A549 (cell line): ENCODE results near the gene C10orf105. TPM values are rescaled to one million over a fixed set of nuclear protein-coding genes. Genes with fewer than 3 reads are reported as not detected.

Experiments
- ATAC-seq, 2 experiments: fragments of 200-7000 bp in 1 of 2; fragments of >200 bp in 1 of 2; cut with Nextera tagmentation in 1 of 2; cut with Tn5 transposase in 1 of 2; 3 replicates each; pipeline versions ENCODE4 v1.8.0 to v1.9.1; 2018 to 2020; ENCODE audit warnings: mild to moderate bottlenecking in 1 of 2, moderate library complexity in 1 of 2
- CTCF ChIA-PET: fragments of 300-600 bp; sonication (Branson Sonifier 250); formaldehyde crosslinking; extraction: SDS; loops from one replicate; lab custom pipeline; 2021; ENCODE audit warnings: antibody characterized with exemption, inconsistent platforms; lab: Yijun Ruan, JAX
- POLR2A ChIA-PET: fragments of 350-600 bp; formaldehyde crosslinking; extraction: SDS; loops from one replicate; lab custom pipeline; 2021; ENCODE audit warnings: antibody characterized with exemption, inconsistent platforms; lab: Yijun Ruan, JAX
- DNase-seq, 2 experiments: peaks; one replicate each; pipeline versions ENCODE4 v3.0.0 to v3.0.0-alpha.2; 2011 to 2016; ENCODE audit warnings: low read depth in 1 of 2, low spot score in 1 of 2
- FAIRE-seq: peaks from 2 replicates; lab custom pipeline; 2011; peaks lifted over from hg19 to GRCh38; lab: Jason Lieb, UNC
- H3K27ac ChIP-seq, 2 experiments: fragments of >200 bp; sonication (Bioruptor Twin); formaldehyde crosslinking; 3 replicates each; pipeline ENCODE4 v1.5.1; 2016 to 2017
- H3K4me1 ChIP-seq: fragments of >200 bp; sonication (Bioruptor Twin); formaldehyde crosslinking; 3 replicates; pipeline ENCODE4 v1.6.1; 2016
- H3K4me2 ChIP-seq: fragments of >200 bp; sonication (Bioruptor Twin); formaldehyde crosslinking; 3 replicates; pipeline ENCODE4 v1.6.1; 2016
- H3K4me3 ChIP-seq: fragments of >200 bp; sonication (Bioruptor Twin); formaldehyde crosslinking; 3 replicates; pipeline ENCODE4 v1.5.1; 2016
- H3K9me3 ChIP-seq: fragments of >200 bp; sonication (Bioruptor Twin); formaldehyde crosslinking; 3 replicates; pipeline ENCODE4 v1.6.1; 2016
- CBX8 ChIP-seq: fragments of 200-600 bp; sonication (generic); IDR thresholded peaks from 2 replicates; pipeline ENCODE4 v1.6.1; 2016
- CEBPB ChIP-seq, 2 experiments: fragments of >200 bp in 1 of 2; sonication (Bioruptor Twin) in 1 of 2; formaldehyde crosslinking in 1 of 2; IDR thresholded peaks; 2 replicates each; pipeline ENCODE4 v1.6.1; 2012 to 2016
- CHD4 ChIP-seq: fragments of 200-600 bp; sonication (generic); IDR thresholded peaks from 2 replicates; pipeline ENCODE4 v1.6.1; 2016; ENCODE audit warnings: antibody characterized with exemption, mild to moderate bottlenecking, borderline replicate concordance
- EHMT2 ChIP-seq: fragments of 200-600 bp; sonication (generic); IDR thresholded peaks from 2 replicates; pipeline ENCODE4 v1.6.1; 2016; ENCODE audit warnings: antibody characterized with exemption, low read depth, mild to moderate bottlenecking, moderate library complexity
- ESRRA ChIP-seq: fragments of 150-350 bp; IDR thresholded peaks from 2 replicates; pipeline ENCODE4 v1.6.1; 2014; ENCODE audit warnings: mild to moderate bottlenecking, low read length, borderline replicate concordance
- FOSB ChIP-seq: fragments of 250-450 bp; sonication (Bioruptor Pico); IDR thresholded peaks from 2 replicates; pipeline ENCODE4 v1.5.0; 2020; ENCODE audit warnings: mild to moderate bottlenecking, moderate library complexity
- FOXS1 ChIP-seq: fragments of 250-450 bp; sonication (Bioruptor Pico); IDR thresholded peaks from 2 replicates; pipeline ENCODE4 v1.5.0; 2020; ENCODE audit warnings: mild to moderate bottlenecking, moderate library complexity
- HDAC2 ChIP-seq: fragments of 200-600 bp; sonication (generic); IDR thresholded peaks from 2 replicates; pipeline ENCODE4 v1.6.1; 2016
- HES2 ChIP-seq: fragments of >200 bp; sonication (Bioruptor Twin); formaldehyde crosslinking; IDR thresholded peaks from 2 replicates; pipeline ENCODE4 v1.6.1; 2016
- HOXB13 ChIP-seq: fragments of 250-450 bp; sonication (Bioruptor Pico); IDR thresholded peaks from 2 replicates; pipeline ENCODE4 v1.5.0; 2020; ENCODE audit warnings: low read depth, mild to moderate bottlenecking, moderate library complexity
- HOXB5 ChIP-seq: fragments of 250-450 bp; sonication (Bioruptor Pico); IDR thresholded peaks from 2 replicates; pipeline ENCODE4 v1.5.0; 2020; ENCODE audit warnings: mild to moderate bottlenecking, moderate library complexity
- MAFK ChIP-seq: fragments of 450-650 bp; IDR thresholded peaks from 2 replicates; pipeline ENCODE4 v1.6.1; 2014; ENCODE audit not compliant: partially characterized antibody
- MAX ChIP-seq: IDR thresholded peaks from 2 replicates; pipeline ENCODE4 v1.6.1; 2012
- MAZ ChIP-seq: fragments of 150-350 bp; IDR thresholded peaks from 2 replicates; pipeline ENCODE4 v1.6.1; 2014; ENCODE audit warnings: antibody characterized with exemption, low read depth, low read length, borderline replicate concordance
- NFE2L2 ChIP-seq: fragments of 150-350 bp; conservative IDR thresholded peaks from 2 replicates; pipeline ENCODE4 v1.6.1; 2014; ENCODE audit warnings: low read length
- POLR2AphosphoS2 ChIP-seq: conservative IDR thresholded peaks from 2 replicates; pipeline ENCODE4 v1.6.1; 2012; ENCODE audit warnings: low read length, improper control_type of control experiment, inconsistent platforms
- RAD21 ChIP-seq, 2 experiments: fragments of >200 bp in 1 of 2; sonication (Bioruptor Twin) in 1 of 2; formaldehyde crosslinking in 1 of 2; IDR thresholded peaks in 1 of 2; conservative IDR thresholded peaks in 1 of 2; 2 replicates in 1 of 2; 3 replicates in 1 of 2; pipeline ENCODE4 v1.6.1; 2012 to 2018; ENCODE audit warnings: inconsistent platforms in 1 of 2
- RCOR1 ChIP-seq: fragments of 150-350 bp; IDR thresholded peaks from 2 replicates; pipeline ENCODE4 v1.6.1; 2014; ENCODE audit warnings: antibody characterized with exemption, low read length, low read depth
- REST ChIP-seq: fragments of 200-600 bp; sonication (generic); IDR thresholded peaks from 2 replicates; pipeline ENCODE4 v1.6.1; 2016; ENCODE audit warnings: antibody characterized with exemption, mild to moderate bottlenecking, moderate library complexity
- RNF2 ChIP-seq: fragments of 200-600 bp; sonication (generic); IDR thresholded peaks from 2 replicates; pipeline ENCODE4 v1.6.1; 2016; ENCODE audit warnings: low read depth, mild to moderate bottlenecking, antibody characterized with exemption, moderate library complexity, borderline replicate concordance
- SMC3 ChIP-seq: fragments of >200 bp; sonication (Bioruptor Twin); formaldehyde crosslinking; IDR thresholded peaks from 3 replicates; pipeline ENCODE4 v1.6.1; 2018; ENCODE audit warnings: inconsistent platforms
- ZNF302 ChIP-seq: fragments of 250-450 bp; sonication (Bioruptor Pico); IDR thresholded peaks from 2 replicates; pipeline ENCODE4 v1.9.0; 2021; ENCODE audit warnings: inconsistent platforms, mild to moderate bottlenecking, moderate library complexity
- ZSCAN20 ChIP-seq: fragments of 250-450 bp; sonication (Bioruptor Pico); IDR thresholded peaks from 2 replicates; pipeline ENCODE4 v1.8.0; 2022; ENCODE audit warnings: mild to moderate bottlenecking, moderate library complexity
- WGBS: methylation state at CpG from one replicate; pipeline ENCODE4 v1.1.6; 2017; ENCODE audit errors: missing lambda C conversion rate; 5-methylcytosine and 5-hydroxymethylcytosine counted together
- polyA plus RNA-seq, 4 experiments: library from polyadenylated mRNA; depleted of rRNA in 3 of 4; stranded (reverse); fragments of >200 nt; fragmentation: RNase III in 1 of 4; extraction: RNeasy Plus Mini Kit Qiagen cat#74134 plus additional on column Dnase treatment in 1 of 4; gene quantifications; 2 replicates in 3 of 4; 3 replicates in 1 of 4; pipeline ENCODE4 v1.2.3, GENCODE V29; 2011 to 2017

C10orf105 gene
- polyA plus RNA-seq, 2 of the 4 experiments (the other 2 are of a cell fraction): not detected

GRCh38 chr10:71693377-71693776, 26.2 kb downstream of the C10orf105 start (continued):
- TF ChIP-seq MAZ: no peak

- CTCF ChIA-PET: interaction anchor here (0.5 to 9.8 kb wide), 12 partner anchors 13 to 1518 kb away, joined by 3 to 112 read pairs (median 4); partner anchors contain the start of genes CDH23 and SLC29A3
- POLR2A ChIA-PET: no interaction called here
- Histone ChIP-seq H3K27ac (0 out of 6 replicates have a peak overlapping the region, but pooled peaks of 1 of the 2 experiments have one; percentile 11), H3K4me1 (peaks cover 9% of the 10 kb centered on the region), H3K4me3 (no peak overlapping the region), H3K4me2 (peak overlapping the region; percentile 13; the same call in 1 of the 3 replicates), H3K9me3 (no peaks in the 10 kb centered on the region)
- DNase-seq (no peak), FAIRE-seq (no peak), ATAC-seq (no peak)
- WGBS: 63% methylated on average over 7 of the region's 7 CpGs
- no peak for TF ChIP-seq FOSB (CRISPR knock-in tag)
- no peak for TF ChIP-seq REST
- TF ChIP-seq HES2: no peak
- no peak for TF ChIP-seq RAD21 (conservative IDR thresholded peaks at IDR 0.05 in 1 of 2, IDR thresholded peaks at IDR 0.05 in 1 of 2)
- no peak for TF ChIP-seq SMC3
- TF ChIP-seq ESRRA: no peak
- no peak for TF ChIP-seq ZSCAN20 (CRISPR knock-in tag)
- TF ChIP-seq CEBPB (IDR thresholded peaks at IDR 0.05): no peak
- TF ChIP-seq HOXB5 (CRISPR knock-in tag): no peak
- TF ChIP-seq RNF2: no peak
- no peak for TF ChIP-seq RCOR1
These were observed 26.8 kb downstream of the C10orf105 start for GRCh38 chr10:71692598-71693306.

GRCh38 chr10:71691405-71691804, 28.2 kb downstream of the C10orf105 start:
- POLR2A ChIA-PET: no interaction called here
- Histone ChIP-seq H3K4me3 (no peak overlapping the region), H3K27ac (no peak overlapping the region), H3K9me3 (no peaks in the 10 kb centered on the region), H3K4me2 (no peak overlapping the region), H3K4me1 (peaks cover 9% of the 10 kb centered on the region)
- WGBS: 96% methylated on average over 2 of the region's 2 CpGs
- FAIRE-seq (no peak), ATAC-seq (no peak), DNase-seq (no peak)
- CTCF ChIA-PET: interaction anchor here (0.9 to 9.8 kb wide), 8 partner anchors 15 to 388 kb away, joined by 3 to 112 read pairs (median 4); partner anchors contain the start of gene CDH23
- no peak for TF ChIP-seq FOXS1 (CRISPR knock-in tag)
- no peak for TF ChIP-seq MAFK
- TF ChIP-seq FOSB (CRISPR knock-in tag): no peak
- TF ChIP-seq CBX8: no peak
- TF ChIP-seq NFE2L2: no peak
- TF ChIP-seq MAX: no peak
- no peak for TF ChIP-seq HES2
- no peak for TF ChIP-seq EHMT2
- TF ChIP-seq HDAC2: no peak
- no peak for TF ChIP-seq RCOR1
- no peak for TF ChIP-seq REST
- no peak for TF ChIP-seq CHD4
- TF ChIP-seq CEBPB (IDR thresholded peaks at IDR 0.05): no peak
- no peak for TF ChIP-seq HOXB5 (CRISPR knock-in tag)
- TF ChIP-seq POLR2AphosphoS2: no peak
- TF ChIP-seq ZNF302: no peak
- no peak for TF ChIP-seq HOXB13 (CRISPR knock-in tag)
